Liver (tissue), 9 donors: ENCODE data around the gene PGPEP1. TPM values are rescaled to one million over a fixed set of nuclear protein-coding genes. Genes with fewer than 3 reads are reported as not detected.

Source experiments
- DNase-seq: peaks from one replicate; pipeline ENCODE4 v3.0.0-alpha.2; 2017; ENCODE audit warnings: low spot score
- H3K27ac ChIP-seq, 2 donors: one replicate each; pipeline ENCODE4 v1.7.0; 2013; ENCODE audit warnings: inconsistent platforms in 2 of 2, low read length in 2 of 2, control low read depth in 1 of 2, low read depth in 1 of 2, mild to moderate bottlenecking in 1 of 2
- H3K27me3 ChIP-seq, 4 donors: one replicate each; pipeline versions ENCODE4 v1.6.1 to v1.7.0; 2013; ENCODE audit warnings: low read length in 3 of 4, inconsistent platforms in 1 of 4, mild to moderate bottlenecking in 1 of 4, moderate library complexity in 1 of 4; ENCODE audit not compliant: control insufficient read depth in 4 of 4, insufficient read depth in 4 of 4
- H3K36me3 ChIP-seq, 4 donors: one replicate each; pipeline versions ENCODE4 v1.6.1 to v1.7.0; 2013; ENCODE audit warnings: low read length in 3 of 4, mild to moderate bottlenecking in 3 of 4, low read depth in 1 of 4, moderate library complexity in 1 of 4; ENCODE audit not compliant: control insufficient read depth in 4 of 4, insufficient read depth in 3 of 4
- H3K4me1 ChIP-seq, 4 donors: one replicate each; pipeline versions ENCODE4 v1.6.1 to v1.7.0; 2013; ENCODE audit warnings: low read length in 3 of 4, mild to moderate bottlenecking in 3 of 4, moderate library complexity in 1 of 4; ENCODE audit not compliant: control insufficient read depth in 4 of 4, insufficient read depth in 4 of 4
- H3K4me3 ChIP-seq, 3 donors: one replicate each; pipeline versions ENCODE4 v1.6.1 to v1.7.0; 2013; ENCODE audit warnings: low read length in 3 of 3, control low read depth in 1 of 3, low read depth in 1 of 3, mild to moderate bottlenecking in 1 of 3
- H3K9ac ChIP-seq, 2 donors: one replicate each; pipeline ENCODE4 v1.7.0; 2013; ENCODE audit warnings: low read length in 2 of 2, mild to moderate bottlenecking in 2 of 2, moderate library complexity in 2 of 2, control low read depth in 1 of 2, low read depth in 1 of 2
- H3K9me3 ChIP-seq, 4 donors: one replicate each; pipeline versions ENCODE4 v1.6.1 to v1.7.0; 2013; ENCODE audit warnings: low read length in 3 of 4; ENCODE audit not compliant: control insufficient read depth in 4 of 4
- FOXA1 ChIP-seq: IDR thresholded peaks from 2 replicates; pipeline ENCODE4 v1.6.1; 2016; ENCODE audit warnings: antibody characterized with exemption
- FOXA2 ChIP-seq: IDR thresholded peaks from 2 replicates; pipeline ENCODE4 v1.6.1; 2016; ENCODE audit warnings: antibody characterized with exemption
- GABPA ChIP-seq, 2 donors: IDR thresholded peaks in 1 of 2; conservative IDR thresholded peaks in 1 of 2; 2 replicates each; pipeline ENCODE4 v1.6.1; 2016; ENCODE audit warnings: antibody characterized with exemption in 2 of 2, mild to moderate bottlenecking in 1 of 2, moderate library complexity in 1 of 2
- HNF4A ChIP-seq, 2 donors: conservative IDR thresholded peaks; 2 replicates each; pipeline ENCODE4 v1.6.1; 2016; ENCODE audit warnings: antibody characterized with exemption in 2 of 2, mild to moderate bottlenecking in 2 of 2
- HNF4G ChIP-seq: IDR thresholded peaks from 2 replicates; pipeline ENCODE4 v1.6.1; 2016; ENCODE audit warnings: antibody characterized with exemption
- JUND ChIP-seq, 2 donors: IDR thresholded peaks; 2 replicates each; pipeline ENCODE4 v1.6.1; 2016; ENCODE audit warnings: antibody characterized with exemption in 2 of 2
- NR2F2 ChIP-seq: IDR thresholded peaks from 2 replicates; pipeline ENCODE4 v1.6.1; 2016; ENCODE audit warnings: antibody characterized with exemption
- RAD21 ChIP-seq, 2 donors: IDR thresholded peaks; 2 replicates each; pipeline ENCODE4 v1.6.1; 2016; ENCODE audit warnings: antibody characterized with exemption in 2 of 2, mild to moderate bottlenecking in 2 of 2
- REST ChIP-seq: IDR thresholded peaks from 2 replicates; pipeline ENCODE4 v1.6.1; 2016; ENCODE audit warnings: antibody characterized with exemption, mild to moderate bottlenecking
- SP1 ChIP-seq: IDR thresholded peaks from 2 replicates; pipeline ENCODE4 v1.6.1; 2018; ENCODE audit warnings: antibody characterized with exemption, mild to moderate bottlenecking
- TAF1 ChIP-seq: conservative IDR thresholded peaks from 2 replicates; pipeline ENCODE4 v1.6.1; 2016; ENCODE audit warnings: antibody characterized with exemption, mild to moderate bottlenecking
- YY1 ChIP-seq: IDR thresholded peaks from 2 replicates; pipeline ENCODE4 v1.6.1; 2016; ENCODE audit warnings: antibody characterized with exemption, mild to moderate bottlenecking
- WGBS: extraction: QIAGEN DNeasy Blood & Tissue Kit; methylation state at CpG from one replicate; pipeline ENCODE4 v1.1.7; 2013; 5-methylcytosine and 5-hydroxymethylcytosine counted together
- polyA plus RNA-seq, 2 donors: library from polyadenylated mRNA; stranded (reverse) in 1 of 2; unstranded in 1 of 2; fragments of 200-250 nt in 1 of 2; fragments of >200 nt in 1 of 2; fragmentation: Nextera tagmentation in 1 of 2; extraction: Ambion mirVana in 1 of 2; gene quantifications; one replicate each; pipeline versions ENCODE4 v1.2.1 to v1.2.3, GENCODE V29; 2013 to 2015
- total RNA-seq, 2 donors: library from RNA; depleted of rRNA; stranded (reverse); fragments of >200 nt; gene quantifications; one replicate each; pipeline ENCODE4 v1.2.3, GENCODE V29; 2014
- donor health status: healthy.
- donor health status: healthy.
- donor health status: healthy.
- donor health status: healthy.
- donor health status: healthy.

Gene PGPEP1
- total and polyA plus RNA-seq, 4 donors, result 15.8 to 48.3 (median 26.2) TPM

- no peaks in the 10 kb centered on the region for H3K36me3 ChIP-seq
- no peaks in the 10 kb centered on the region for H3K9me3 ChIP-seq
- peaks cover 9 to 47% (median 28%) of the 10 kb centered on the region in 4 donors for H3K4me1 ChIP-seq
- no peak overlapping the region for H3K9ac ChIP-seq
- no peak for TF ChIP-seq JUND (IDR thresholded peaks at IDR 0.05)
- TF ChIP-seq FOXA2, result no peak
- no peak for TF ChIP-seq TAF1
- peak; percentile 35 for TF ChIP-seq SP1
- TF ChIP-seq FOXA1, result no peak
- peak; percentile 45 for TF ChIP-seq NR2F2
- no peak for TF ChIP-seq HNF4G
- peak; percentile 13 for TF ChIP-seq REST
- peak; percentile 29 to 50 for TF ChIP-seq GABPA (IDR thresholded peaks at IDR 0.05 in 1 of 2, conservative IDR thresholded peaks at IDR 0.05 in 1 of 2)
- no peaks in the 10 kb centered on the region for H3K27me3 ChIP-seq
- no peak for DNase-seq
- H3K27ac ChIP-seq, result peak overlapping the region; percentile 74 to 94
- H3K4me3 ChIP-seq, result no peak overlapping the region
- WGBS, result 55% methylated on average over 25 of the region's 25 CpGs
Observed at GRCh38 chr19:18415178-18415867, 74.9 kb downstream of the PGPEP1 start.

GRCh38 chr19:18416778-18417249 is 76.4 kb downstream of the PGPEP1 start:
- Histone ChIP-seq H3K27ac (peak overlapping the region; percentile 89 to 94), H3K4me3 (peak overlapping the region in 1 of 3 donors; percentile 14), H3K4me1 (peaks cover 9 to 49% (median 28%) of the 10 kb centered on the region in 4 donors), H3K9me3 (no peaks in the 10 kb centered on the region), H3K36me3 (no peaks in the 10 kb centered on the region), H3K9ac (no peak overlapping the region), H3K27me3 (no peaks in the 10 kb centered on the region)
- TF ChIP-seq SP1, result no peak
- no peak for TF ChIP-seq FOXA1
- TF ChIP-seq HNF4A (conservative IDR thresholded peaks at IDR 0.05), result no peak
- no peak for TF ChIP-seq RAD21 (IDR thresholded peaks at IDR 0.05)
- no peak for TF ChIP-seq JUND (IDR thresholded peaks at IDR 0.05)
- no peak for TF ChIP-seq FOXA2
- 3% methylated on average over 44 of the region's 44 CpGs for WGBS
- DNase-seq, result peak; percentile 76

- Histone ChIP-seq H3K27me3 (no peaks in the 10 kb centered on the region), H3K27ac (peak overlapping the region; percentile 89 to 94), H3K36me3 (no peaks in the 10 kb centered on the region), H3K4me1 (peaks cover 9 to 49% (median 28%) of the 10 kb centered on the region in 4 donors), H3K9me3 (no peaks in the 10 kb centered on the region), H3K9ac (no peak overlapping the region), H3K4me3 (peak overlapping the region in 1 of 3 donors; percentile 8)
- WGBS, result 3% methylated on average over 53 of the region's 53 CpGs
- DNase-seq, result peak; percentile 53
- TF ChIP-seq GABPA (IDR thresholded peaks at IDR 0.05 in 1 of 2, conservative IDR thresholded peaks at IDR 0.05 in 1 of 2), result peak in 1 of 2 donors; percentile 50
- no peak for TF ChIP-seq YY1
Observed at GRCh38 chr19:18417250-18418028, 77.0 kb downstream of the PGPEP1 start.
